HG03521 (cell line): ENCODE measurements around the gene OR4C5.
"Not testable (repeated sequence)": the region's sequence is repeated elsewhere in the genome, so short reads cannot be mapped to it uniquely, and the experiment has no call there.

Experiments
- ATAC-seq: cut with Tn5 transposase; IDR thresholded peaks from one replicate; pipeline ENCODE4 v1.9.1; 2021; ENCODE audit warnings: mild to moderate bottlenecking, moderate library complexity; ENCODE audit not compliant: unreplicated experiment

OR4C5 gene

DNA sequence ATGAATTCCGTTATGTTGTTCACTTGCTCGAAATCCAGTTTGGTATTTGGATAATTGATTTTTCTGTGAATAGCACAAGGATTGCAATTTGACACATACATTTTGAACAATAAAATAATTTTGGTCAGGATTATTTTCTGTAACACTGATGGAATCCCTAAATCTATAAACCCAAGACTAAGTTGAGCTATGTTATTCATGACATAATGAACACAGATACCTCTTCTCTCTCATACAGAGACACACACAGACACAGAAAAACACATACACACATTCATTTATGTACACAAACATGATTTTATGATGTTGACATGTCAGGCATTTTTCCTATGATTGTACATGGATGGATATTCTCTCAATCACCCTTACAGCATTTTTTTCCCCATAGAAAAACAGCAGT is at the start of gene OR4C5:
Gene OR4C5, minus strand, starts transcription at position 101 of the 400 bp plus-strand sequence. Its CDS starts 0 bp downstream, at position 101.
- ATAC-seq, result no peak

GRCh38 chr11:48384670-48385069 is 18.4 kb upstream of the OR4C5 start:
- no peak for ATAC-seq

- ATAC-seq, result not testable (repeated sequence)
Observed at GRCh38 chr11:48384151-48384550, 17.9 kb upstream of the OR4C5 start.

DNA sequence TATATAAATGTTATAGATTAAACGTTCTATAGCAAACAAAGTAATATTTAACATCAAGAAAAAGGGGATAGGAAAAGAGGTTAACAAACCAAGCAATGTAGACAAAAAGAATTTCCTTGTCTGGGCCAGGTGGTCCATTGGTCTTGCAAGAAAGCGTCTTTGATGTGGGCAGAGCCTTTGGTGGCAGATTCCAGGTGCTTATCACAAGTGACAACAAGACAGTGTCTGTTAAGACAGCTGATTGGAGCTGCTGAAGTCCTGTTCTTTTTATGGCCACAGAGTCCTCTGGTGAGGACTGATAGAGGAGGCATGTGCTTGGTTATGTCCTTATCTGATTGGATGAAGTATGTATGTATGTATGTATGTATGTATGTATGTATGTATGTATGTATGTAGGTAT is 5.0 kb downstream of the OR4C5 start:
- not testable (repeated sequence) for ATAC-seq

GRCh38 chr11:48354677-48355076 is 11.6 kb downstream of the OR4C5 start:
- ATAC-seq, result no peak

GRCh38 chr11:48354013-48354412 is 12.3 kb downstream of the OR4C5 start:
- no peak for ATAC-seq

DNA sequence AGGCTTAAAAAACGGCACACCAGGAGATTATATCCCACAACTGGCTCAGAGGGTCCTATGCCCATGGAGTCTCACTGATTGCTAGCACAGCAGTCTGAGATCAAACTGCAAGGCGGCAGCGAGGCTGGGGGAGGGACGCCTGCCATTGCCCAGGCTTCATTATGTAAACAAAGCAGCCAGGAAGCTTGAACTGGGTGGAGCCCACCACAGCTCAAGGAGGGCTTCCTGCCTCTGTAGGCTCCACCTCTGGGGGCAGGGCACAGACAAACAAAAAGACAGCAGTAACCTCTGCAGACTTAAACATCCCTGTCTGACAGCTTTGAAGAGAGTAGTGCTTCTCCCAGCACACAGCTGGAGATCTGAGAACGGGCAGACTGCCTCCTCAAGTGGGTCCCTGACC is 20.0 kb downstream of the OR4C5 start:
- not testable (repeated sequence) for ATAC-seq

DNA sequence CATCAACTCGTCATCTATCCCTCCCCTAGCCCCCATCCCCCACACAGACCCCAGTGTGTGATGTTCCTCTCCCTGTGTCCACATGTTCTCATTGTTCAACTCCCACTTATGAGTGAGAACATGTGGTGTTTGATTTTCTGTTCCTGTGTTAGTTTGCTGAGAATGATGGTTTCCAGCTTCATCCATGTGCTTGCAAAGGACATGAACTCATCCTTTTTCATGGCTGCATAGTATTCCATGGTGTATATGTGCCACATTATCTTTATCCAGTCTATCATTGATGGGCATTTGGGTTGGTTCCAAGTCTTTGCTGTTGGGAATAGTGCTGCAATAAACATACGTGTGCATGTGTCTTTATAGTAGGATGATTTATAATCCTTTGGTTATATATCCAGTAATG is 23.8 kb downstream of the OR4C5 start:
- ATAC-seq, result not testable (repeated sequence)

GRCh38 chr11:48341466-48341865 is 24.8 kb downstream of the OR4C5 start:
- ATAC-seq, result no peak

GRCh38 chr11:48324620-48325019 is 41.6 kb downstream of the OR4C5 start, which contains the start of gene OR4C3:
TSS of gene OR4C3 (plus strand) at chr11:48324920. CDS start at chr11:48325022, 102 bp downstream.
- ATAC-seq, result not testable (repeated sequence)

DNA sequence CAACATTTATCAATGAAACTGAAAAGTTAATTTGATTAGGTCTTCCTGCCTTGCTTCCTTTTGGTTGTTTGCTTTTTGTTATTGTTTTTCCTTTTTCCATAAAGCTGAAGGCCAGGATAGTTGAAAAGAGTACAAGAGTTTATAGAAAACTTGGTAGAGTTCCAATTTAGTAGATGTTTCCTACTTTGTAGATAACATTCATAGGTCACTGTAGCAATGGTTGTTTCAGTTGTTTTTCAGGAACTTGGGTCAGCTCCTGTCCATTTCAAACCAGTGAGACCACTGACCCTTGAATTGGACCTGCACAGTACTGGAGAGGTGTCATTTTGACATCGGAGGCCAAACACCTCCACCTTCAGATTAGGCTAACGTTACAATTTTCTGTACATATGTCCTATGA is 46.5 kb downstream of the OR4C5 start:
- ATAC-seq, result not testable (repeated sequence)
